Measurements from ENCODE around the gene ATP8B2. TPM values are rescaled to one million over a fixed set of nuclear protein-coding genes. Genes with fewer than 3 reads are reported as not detected.
"Not testable (repeated sequence)": the region's sequence is repeated elsewhere in the genome, so short reads cannot be mapped to it uniquely, and the experiment has no call there.

The ATP8B2 gene, protein sequence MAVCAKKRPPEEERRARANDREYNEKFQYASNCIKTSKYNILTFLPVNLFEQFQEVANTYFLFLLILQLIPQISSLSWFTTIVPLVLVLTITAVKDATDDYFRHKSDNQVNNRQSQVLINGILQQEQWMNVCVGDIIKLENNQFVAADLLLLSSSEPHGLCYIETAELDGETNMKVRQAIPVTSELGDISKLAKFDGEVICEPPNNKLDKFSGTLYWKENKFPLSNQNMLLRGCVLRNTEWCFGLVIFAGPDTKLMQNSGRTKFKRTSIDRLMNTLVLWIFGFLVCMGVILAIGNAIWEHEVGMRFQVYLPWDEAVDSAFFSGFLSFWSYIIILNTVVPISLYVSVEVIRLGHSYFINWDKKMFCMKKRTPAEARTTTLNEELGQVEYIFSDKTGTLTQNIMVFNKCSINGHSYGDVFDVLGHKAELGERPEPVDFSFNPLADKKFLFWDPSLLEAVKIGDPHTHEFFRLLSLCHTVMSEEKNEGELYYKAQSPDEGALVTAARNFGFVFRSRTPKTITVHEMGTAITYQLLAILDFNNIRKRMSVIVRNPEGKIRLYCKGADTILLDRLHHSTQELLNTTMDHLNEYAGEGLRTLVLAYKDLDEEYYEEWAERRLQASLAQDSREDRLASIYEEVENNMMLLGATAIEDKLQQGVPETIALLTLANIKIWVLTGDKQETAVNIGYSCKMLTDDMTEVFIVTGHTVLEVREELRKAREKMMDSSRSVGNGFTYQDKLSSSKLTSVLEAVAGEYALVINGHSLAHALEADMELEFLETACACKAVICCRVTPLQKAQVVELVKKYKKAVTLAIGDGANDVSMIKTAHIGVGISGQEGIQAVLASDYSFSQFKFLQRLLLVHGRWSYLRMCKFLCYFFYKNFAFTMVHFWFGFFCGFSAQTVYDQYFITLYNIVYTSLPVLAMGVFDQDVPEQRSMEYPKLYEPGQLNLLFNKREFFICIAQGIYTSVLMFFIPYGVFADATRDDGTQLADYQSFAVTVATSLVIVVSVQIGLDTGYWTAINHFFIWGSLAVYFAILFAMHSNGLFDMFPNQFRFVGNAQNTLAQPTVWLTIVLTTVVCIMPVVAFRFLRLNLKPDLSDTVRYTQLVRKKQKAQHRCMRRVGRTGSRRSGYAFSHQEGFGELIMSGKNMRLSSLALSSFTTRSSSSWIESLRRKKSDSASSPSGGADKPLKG
- total RNA-seq, result 10 to 100 TPM in 3 of 4 donors, 1 to 10 TPM in 1; 9.1 to 30.8 (median 19.6) TPM

GRCh38 chr1:154324669-154325582, at the start of gene ATP8B2:
TSS of gene ATP8B2 (plus strand) at chr1:154325525. CDS start at chr1:154328142, 2,617 bp downstream.
- 1% methylated on average over 45 to 55 of the region's 56 CpGs for WGBS, 2 donors
- H3K4me3 ChIP-seq (ENCODE audit: low read depth, poor library complexity, severe bottlenecking), result peak within 1 kb of the TSS; percentile 58
- DNase-seq (ENCODE audit: low spot score in 2 of 2), result peak; percentile 52 to 94
- no peak for TF ChIP-seq POLR2A (IDR thresholded peaks at IDR 0.05)
- TF ChIP-seq, protein P1, sequence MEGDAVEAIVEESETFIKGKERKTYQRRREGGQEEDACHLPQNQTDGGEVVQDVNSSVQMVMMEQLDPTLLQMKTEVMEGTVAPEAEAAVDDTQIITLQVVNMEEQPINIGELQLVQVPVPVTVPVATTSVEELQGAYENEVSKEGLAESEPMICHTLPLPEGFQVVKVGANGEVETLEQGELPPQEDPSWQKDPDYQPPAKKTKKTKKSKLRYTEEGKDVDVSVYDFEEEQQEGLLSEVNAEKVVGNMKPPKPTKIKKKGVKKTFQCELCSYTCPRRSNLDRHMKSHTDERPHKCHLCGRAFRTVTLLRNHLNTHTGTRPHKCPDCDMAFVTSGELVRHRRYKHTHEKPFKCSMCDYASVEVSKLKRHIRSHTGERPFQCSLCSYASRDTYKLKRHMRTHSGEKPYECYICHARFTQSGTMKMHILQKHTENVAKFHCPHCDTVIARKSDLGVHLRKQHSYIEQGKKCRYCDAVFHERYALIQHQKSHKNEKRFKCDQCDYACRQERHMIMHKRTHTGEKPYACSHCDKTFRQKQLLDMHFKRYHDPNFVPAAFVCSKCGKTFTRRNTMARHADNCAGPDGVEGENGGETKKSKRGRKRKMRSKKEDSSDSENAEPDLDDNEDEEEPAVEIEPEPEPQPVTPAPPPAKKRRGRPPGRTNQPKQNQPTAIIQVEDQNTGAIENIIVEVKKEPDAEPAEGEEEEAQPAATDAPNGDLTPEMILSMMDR (IDR thresholded peaks at IDR 0.05), result peak in 1 of 3 donors; percentile 76
- intact Hi-C loops (cut with DNase I; ENCODE audit: low total_unique reads), result no loop called here

DNA sequence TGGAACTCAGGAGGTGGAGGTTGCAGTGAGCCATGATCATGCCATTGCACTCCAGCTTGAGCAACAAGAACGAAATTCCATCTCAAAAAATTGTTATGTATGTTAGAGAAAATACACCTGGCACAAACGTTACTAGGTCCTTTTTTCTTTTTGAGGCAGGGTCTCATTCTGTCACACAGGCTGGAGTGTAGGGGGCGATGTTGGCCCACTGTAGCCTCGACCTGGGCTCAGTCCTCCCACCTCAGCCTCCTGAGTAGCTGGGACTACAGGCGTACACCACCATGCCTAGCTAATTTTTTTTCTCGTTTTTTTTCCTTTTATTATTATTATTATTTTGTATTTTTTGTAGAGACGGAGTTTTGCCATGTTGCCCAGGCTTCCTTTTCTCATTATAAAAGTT, 48.5 kb upstream of the ATP8B2 start:
- no peak for DNase-seq (ENCODE audit: low spot score in 2 of 2)
- intact Hi-C loops (cut with DNase I; ENCODE audit: low total_unique reads), result no loop called here
- no peak for TF ChIP-seq POLR2A (IDR thresholded peaks at IDR 0.05)
- TF ChIP-seq, protein P1 (IDR thresholded peaks at IDR 0.05), result no peak
- no peak overlapping the region for H3K4me3 ChIP-seq (ENCODE audit: low read depth, poor library complexity, severe bottlenecking)
- WGBS, 2 donors, result 88% methylated on average over 7 of the region's 7 CpGs

- H3K4me3 ChIP-seq (ENCODE audit: low read depth, poor library complexity, severe bottlenecking); intact Hi-C loops (cut with DNase I; ENCODE audit: low total_unique reads); DNase-seq (ENCODE audit: low spot score in 2 of 2): not testable (repeated sequence)
- WGBS, 2 donors, result 89 to 97% methylated on average over 10 to 13 of the region's 30 CpGs
Measured at GRCh38 chr1:154287591-154287990, 37.7 kb upstream of the ATP8B2 start.

DNA sequence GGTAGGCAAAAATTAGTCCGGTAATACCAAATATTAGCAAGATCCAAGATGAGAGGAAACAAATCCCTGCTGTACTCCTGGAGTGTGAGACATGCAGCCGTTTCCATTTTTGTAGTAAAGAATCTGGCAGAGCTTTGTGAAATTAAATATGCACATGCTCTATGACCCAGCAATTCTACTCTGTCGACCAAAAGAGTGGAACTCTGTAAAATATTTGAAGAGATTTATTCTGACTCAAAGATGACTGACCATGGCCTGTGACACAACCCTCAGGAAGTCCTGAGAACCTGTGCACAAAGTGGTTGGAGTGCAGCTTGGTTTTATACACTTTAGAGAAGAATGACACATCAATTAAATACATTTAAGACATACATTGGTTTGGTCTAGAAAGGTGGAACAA, 36.7 kb upstream of the ATP8B2 start:
- intact Hi-C loops (cut with DNase I; ENCODE audit: low total_unique reads), result no loop called here
- DNase-seq (ENCODE audit: low spot score in 2 of 2), result no peak
- 67 to 70% methylated on average over 3 of the region's 3 CpGs for WGBS, 2 donors
- H3K4me3 ChIP-seq (ENCODE audit: low read depth, poor library complexity, severe bottlenecking), result no peak overlapping the region
- TF ChIP-seq, protein P1 (IDR thresholded peaks at IDR 0.05), result no peak
- no peak for TF ChIP-seq POLR2A (IDR thresholded peaks at IDR 0.05)

DNA sequence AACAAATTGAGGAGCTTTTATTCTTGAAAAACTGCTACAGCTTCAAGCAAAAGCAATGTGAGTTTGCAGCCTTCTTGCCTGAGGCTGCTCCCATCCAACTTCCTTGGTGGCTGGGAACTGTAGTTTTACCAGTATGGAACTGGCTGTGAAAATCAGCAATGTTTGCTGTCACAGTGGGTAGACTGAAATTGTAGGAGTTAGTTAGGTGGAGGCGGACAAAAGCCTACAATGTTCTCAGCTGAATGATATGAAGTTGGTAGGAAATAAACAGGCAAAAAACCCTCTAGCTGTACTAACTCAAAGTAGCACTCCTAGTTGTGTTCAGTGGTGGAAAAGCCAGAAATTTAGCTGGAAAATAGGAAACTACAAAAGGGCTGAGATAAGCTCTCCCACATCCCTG, 34.4 kb upstream of the ATP8B2 start:
- no peak overlapping the region for H3K4me3 ChIP-seq (ENCODE audit: low read depth, poor library complexity, severe bottlenecking)
- DNase-seq (ENCODE audit: low spot score in 2 of 2), result no peak
- intact Hi-C loops (cut with DNase I; ENCODE audit: low total_unique reads), result no loop called here
- 74 to 86% methylated on average over 1 of the region's 1 CpG for WGBS, 2 donors
- no peak for TF ChIP-seq POLR2A (IDR thresholded peaks at IDR 0.05)
- TF ChIP-seq, protein P1 (IDR thresholded peaks at IDR 0.05), result no peak
